Measurements from ENCODE around the gene LRRC51.
"Not testable (repeated sequence)": the region's sequence is repeated elsewhere in the genome, so short reads cannot be mapped to it uniquely, and the experiment has no call there.

Gene LRRC51

GRCh38 chr11:72141066-72141465 lies 60.4 kb downstream of the LRRC51 start:
- DNase-seq: peak; percentile 23
- peak; percentile 76 for ATAC-seq

GRCh38 chr11:72142086-72142485 lies 61.4 kb downstream of the LRRC51 start:
- not testable (repeated sequence) for DNase-seq, ATAC-seq

DNA sequence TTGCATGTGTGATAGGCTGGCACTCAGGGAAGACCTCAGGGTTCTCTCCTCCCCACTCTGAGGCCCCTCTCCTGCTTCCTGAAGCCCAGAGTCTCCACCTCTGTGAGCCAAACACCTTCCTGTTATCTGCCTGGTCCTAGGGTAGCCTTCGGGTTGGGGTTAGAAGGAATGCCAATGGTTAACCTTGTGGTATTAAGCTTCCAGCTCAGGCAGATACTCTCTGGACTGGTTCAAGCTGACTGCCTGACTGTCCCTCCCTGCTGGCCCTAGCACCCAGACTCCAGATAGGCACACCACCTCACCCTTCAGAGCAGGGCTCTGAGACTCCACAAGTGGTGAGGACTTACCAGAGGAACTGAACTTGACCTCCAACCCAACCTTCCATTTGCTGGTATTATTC lies 61.9 kb downstream of the LRRC51 start:
- DNase-seq, ATAC-seq: not testable (repeated sequence)

GRCh38 chr11:72144807-72145565 lies 64.3 kb downstream of the LRRC51 start:
- no peak for ATAC-seq

More at GRCh38 chr11:72144807-72145565, 64.3 kb downstream of the LRRC51 start:
- no peak for DNase-seq

Data from stimulated activated naive CD8-positive, alpha-beta T cell treated with anti-CD3 and anti-CD28 coated beads, Interleukin-15, Interleukin-2, amounts not matched to agents 100 U/mL and 50 U/mL, for 24 hours (primary cell).